ENCODE measurements around the gene INA.
"Not testable (repeated sequence)": the region's sequence is repeated elsewhere in the genome, so short reads cannot be mapped to it uniquely, and the experiment has no call there.

INA gene

DNA sequence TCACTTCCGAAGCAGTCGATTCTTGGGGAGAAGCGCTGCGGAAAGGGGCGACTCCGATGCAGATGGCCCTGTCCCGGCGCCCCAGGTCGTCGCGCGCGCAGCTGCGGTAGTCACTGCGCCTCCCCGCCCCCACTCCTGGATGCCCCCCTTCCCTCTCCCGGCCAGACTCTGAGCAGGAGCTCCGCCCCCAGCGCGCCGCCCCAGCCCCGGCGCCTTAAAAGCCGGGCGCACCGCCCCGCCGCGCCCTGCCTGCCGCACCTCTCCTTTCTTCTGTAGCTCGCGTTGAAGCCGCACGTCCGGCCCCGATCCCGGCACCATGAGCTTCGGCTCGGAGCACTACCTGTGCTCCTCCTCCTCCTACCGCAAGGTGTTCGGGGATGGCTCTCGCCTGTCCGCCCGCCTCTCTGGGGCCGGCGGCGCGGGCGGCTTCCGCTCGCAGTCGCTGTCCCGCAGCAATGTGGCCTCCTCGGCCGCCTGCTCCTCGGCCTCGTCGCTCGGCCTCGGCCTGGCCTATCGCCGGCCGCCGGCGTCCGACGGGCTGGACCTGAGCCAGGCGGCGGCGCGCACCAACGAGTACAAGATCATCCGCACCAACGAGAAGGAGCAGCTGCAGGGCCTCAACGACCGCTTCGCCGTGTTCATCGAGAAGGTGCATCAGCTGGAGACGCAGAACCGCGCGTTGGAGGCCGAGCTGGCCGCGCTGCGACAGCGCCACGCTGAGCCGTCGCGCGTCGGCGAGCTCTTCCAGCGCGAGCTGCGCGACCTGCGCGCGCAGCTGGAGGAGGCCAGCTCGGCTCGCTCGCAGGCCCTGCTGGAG lies at the start of gene INA:
INA (plus strand) TSS at position 243 of the 817 bp plus-strand sequence; CDS start at position 317, 74 bp downstream.
- DNase-seq, result peak; percentile 72

GRCh38 chr10:103227416-103227815 lies 49.5 kb upstream of the INA start:
- no peak for DNase-seq

DNA sequence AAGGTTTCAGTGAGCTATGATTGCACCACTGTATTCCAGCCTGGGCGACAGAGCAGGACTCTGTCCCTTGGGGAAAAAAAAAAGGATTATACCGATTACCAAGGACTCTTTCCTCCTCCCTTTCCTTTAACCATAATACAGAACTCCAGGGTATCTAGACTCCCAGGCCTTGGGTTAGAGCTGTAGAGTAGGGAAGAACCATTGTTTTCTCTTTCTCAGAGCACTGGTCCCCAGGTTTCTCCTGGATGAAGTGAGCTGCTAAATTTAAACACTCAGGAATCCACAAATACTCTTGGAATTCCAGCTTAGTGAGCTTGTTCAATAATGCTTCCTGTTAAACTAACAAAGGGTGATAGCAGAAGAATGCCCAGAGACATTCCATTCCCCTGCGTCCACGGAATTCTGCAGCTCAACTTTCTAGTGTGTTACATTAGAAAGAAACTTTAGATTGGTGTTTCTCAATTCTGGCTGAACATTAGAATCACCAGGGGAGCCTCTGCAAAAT lies 45.8 kb upstream of the INA start:
- DNase-seq, result no peak

DNA sequence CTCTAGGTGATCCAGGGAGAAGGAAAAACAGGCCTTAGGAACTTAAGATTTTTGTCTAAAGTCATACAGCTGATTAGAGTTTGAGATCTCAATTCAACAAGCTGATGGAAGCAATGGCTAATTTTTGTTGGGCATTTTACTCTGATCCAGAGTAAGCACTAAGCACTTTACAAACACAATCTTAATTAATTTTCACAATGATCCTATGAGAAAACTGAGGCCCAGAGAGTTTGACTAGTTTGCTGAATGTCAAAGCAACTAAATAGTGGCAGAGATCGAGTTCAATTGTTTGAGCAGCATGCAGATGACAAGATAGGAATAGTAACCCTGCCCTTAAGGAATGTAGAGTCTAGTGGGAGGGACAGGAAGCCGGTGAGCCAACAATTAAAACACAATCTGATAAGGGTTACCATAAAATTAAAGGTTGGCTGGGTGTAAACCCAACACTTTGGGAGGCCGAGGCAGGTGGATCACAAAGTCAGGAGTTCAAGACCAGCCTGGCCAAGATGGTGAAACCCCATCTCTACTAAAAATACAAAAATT lies 44.7 kb upstream of the INA start:
- no peak for DNase-seq

DNA sequence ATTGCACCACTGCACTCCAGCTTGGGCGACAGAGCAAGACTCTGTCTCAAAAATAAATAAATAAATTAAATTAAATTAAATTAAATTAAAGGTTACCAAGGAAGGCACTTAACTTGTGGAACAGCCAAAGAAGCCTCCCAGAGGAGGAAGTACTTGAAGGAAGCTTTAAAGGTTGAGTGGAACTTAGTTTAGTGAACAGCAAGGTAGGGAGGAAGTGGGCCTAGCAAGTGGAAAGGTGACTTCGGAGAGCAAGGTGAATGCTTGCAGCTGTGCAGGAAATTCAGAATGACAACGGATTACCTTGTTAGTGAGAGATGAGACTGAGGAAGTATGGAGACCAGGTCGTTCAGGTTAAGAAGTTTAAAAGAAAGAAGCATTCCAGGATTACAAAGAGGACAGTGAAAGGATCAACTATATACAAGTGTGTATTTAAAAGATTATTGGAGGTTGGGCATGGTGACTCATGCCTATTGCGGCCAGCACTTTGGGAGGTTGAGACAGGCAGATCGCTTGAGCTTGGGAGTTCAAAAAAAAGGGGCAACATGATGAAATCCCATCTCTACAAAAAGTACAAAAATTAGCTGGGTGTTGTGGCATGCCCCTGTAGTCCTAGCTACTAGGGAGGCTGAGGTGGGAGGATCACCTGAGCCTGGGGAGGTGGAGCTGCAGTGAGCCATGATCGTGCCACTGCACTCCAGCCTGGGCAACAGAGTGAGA lies 44.0 kb upstream of the INA start:
- DNase-seq, result no peak

GRCh38 chr10:103235775-103236174 lies 41.2 kb upstream of the INA start:
- no peak for DNase-seq

- no peak for DNase-seq
These were observed 38.3 kb upstream of the INA start for GRCh38 chr10:103238506-103239252.

DNA sequence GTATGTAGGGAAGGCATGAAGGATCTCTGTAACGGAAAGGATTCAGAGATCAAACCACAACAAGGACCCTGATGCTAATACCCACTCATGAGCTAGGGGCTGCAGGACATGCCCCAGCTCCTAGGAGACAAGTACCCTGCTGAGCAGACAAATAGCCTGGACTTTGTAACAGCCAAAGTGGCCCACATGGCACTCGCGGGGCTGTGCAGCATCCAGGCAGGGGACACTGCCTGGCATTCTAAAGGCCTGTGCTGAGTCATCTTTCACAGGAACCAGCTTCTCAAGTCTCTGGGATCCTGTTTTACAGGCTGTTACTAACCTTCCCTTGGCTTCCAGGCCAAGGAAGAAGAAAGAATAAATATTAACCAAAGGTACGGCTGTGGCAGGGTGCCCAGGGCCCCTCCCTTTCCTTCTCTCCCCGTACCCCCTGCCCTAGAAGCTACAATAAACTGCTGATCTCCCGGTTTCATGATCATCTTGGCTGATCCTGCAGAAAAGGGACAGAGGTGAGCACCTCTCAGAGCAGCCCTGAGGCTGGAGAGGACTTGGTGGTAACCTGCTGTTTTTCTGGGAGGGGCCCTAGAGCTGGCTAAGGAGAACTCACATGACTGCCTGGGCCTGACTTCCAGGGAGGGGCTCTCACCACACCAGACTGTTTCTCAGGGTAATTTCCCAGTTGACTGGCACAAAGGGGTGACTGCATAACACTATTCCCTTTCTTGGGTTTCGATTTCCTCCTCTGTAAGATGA lies 35.5 kb upstream of the INA start:
- DNase-seq, result peak; percentile 31

- peak; percentile 5 for DNase-seq
These were observed 32.2 kb upstream of the INA start for GRCh38 chr10:103244666-103245271.

GRCh38 chr10:103245587-103245986 lies 31.4 kb upstream of the INA start, which contains the start of gene RPEL1:
RPEL1 (plus strand) TSS chr10:103245887; CDS start chr10:103245997, 110 bp downstream.
- not testable (repeated sequence) for DNase-seq

GRCh38 chr10:103246324-103246723 lies 30.6 kb upstream of the INA start:
- no peak for DNase-seq

GRCh38 chr10:103254113-103254512 lies 22.8 kb upstream of the INA start:
- no peak for DNase-seq

GRCh38 chr10:103254538-103255325 lies 22.2 kb upstream of the INA start:
- DNase-seq, result no peak

- no peak for DNase-seq
These were observed 20.3 kb upstream of the INA start for GRCh38 chr10:103256613-103257012.

DNA sequence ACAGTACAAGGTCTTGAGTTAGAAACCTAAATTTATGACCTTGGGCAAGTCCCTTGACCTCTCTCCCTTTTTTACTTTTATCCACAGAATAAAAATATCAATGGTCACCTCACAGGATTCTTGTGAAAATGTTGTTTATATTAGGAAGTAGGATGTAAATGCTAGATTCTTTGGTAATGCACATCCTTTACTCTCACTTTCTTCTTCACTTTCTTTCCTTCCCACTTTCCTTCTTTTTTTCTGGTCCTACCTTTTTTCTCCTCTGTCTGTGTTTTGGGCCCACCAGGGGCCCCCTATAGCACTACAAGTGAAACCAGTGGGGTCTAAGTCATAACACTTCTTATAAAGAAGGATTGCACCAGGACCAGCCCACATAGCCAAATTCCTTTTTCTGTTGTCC lies 19.1 kb upstream of the INA start:
- no peak for DNase-seq

- DNase-seq, result not testable (repeated sequence)
These were observed 18.0 kb upstream of the INA start for GRCh38 chr10:103258928-103259327.

DNA sequence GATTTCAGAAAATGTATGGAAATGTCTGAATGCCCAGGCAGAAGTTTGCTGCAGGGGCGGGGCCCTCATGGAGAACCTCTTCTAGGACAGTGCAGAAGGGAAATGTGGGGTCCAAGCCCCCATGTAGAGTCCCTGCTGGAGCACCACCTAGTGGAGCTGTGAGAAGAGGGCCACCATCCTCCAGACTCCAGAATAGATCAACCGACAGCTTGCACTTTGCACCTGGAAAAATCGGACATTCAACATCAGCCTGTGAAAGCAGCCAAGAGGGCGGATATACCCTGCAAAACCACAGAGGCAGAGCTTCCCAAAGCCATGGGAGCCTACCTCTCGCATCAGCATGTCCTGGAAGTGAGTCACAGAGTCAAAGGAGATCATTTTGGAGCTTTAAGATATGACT lies 16.9 kb upstream of the INA start:
- DNase-seq, result no peak

DNA sequence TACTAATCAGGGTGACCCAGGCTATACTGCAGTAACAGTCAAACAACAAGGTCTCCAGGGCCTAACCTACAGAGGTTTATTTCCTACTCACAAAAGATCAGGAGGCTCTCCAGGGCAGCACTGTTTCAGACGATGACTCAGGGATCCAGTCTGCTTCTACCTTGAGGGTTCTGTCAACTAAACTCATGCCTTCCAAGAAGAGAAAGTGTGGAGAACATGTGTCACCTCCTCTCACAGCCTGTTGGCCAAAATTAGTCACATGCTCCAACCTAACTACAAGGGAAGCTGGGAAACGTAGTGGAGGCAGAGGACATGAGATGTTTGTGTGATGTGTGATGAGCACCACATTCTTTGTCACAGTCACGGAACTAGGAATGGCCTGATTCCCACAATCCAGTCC lies 14.7 kb upstream of the INA start:
- no peak for DNase-seq

- no peak for DNase-seq
These were observed 11.1 kb upstream of the INA start for GRCh38 chr10:103265717-103266329.

DNA sequence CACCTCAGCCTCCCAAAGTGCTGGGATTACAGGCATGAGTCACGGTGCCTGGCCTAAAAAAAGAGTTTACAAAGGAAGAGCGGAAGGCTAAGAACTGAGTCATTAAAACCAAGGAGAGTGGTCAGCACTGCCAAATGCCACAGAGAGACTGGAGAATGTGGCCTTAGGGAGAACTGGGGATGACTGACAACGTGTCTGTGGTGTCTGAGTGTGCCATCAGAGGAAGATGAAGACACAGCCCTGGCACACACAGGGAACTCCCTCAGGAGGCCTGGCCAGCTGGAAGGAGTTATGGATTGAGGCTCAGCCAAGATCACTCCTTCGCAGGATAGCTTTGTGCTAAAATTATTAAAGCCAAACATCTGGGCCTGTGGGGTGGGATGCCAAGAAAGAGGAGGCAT lies 3.9 kb upstream of the INA start:
- no peak for DNase-seq
